ENCODE results near the gene CTR9. TPM values are rescaled to one million over a fixed set of nuclear protein-coding genes. Genes with fewer than 3 reads are reported as not detected.

The CTR9 gene
- total and polyA plus RNA-seq, 9 of the 15 experiments (the other 6 are each of a cell fraction or from before 2014, with no cell fraction given) = 25.4 to 79.3 (median 47.3) TPM

GRCh38 chr11:10807493-10808234 lies 56.6 kb downstream of the CTR9 start (continued):
- TF ChIP-seq PREB (CRISPR knock-in tag; IDR thresholded peaks at IDR 0.05) (no peak), ATF2 (CRISPR knock-in tag; IDR thresholded peaks at IDR 0.05) (no peak), MCM5 (IDR thresholded peaks at IDR 0.05; ENCODE audit: low read depth) (no peak), HIVEP1 (CRISPR knock-in tag; IDR thresholded peaks at IDR 0.05) (0 out of 2 replicates have a peak, but pooled peaks have one; percentile 64), ZC3H4 (CRISPR knock-in tag; IDR thresholded peaks at IDR 0.05; ENCODE audit: borderline replicate concordance) (no peak), NR3C1 (CRISPR knock-in tag; IDR thresholded peaks at IDR 0.05) (no peak), NUFIP1 (IDR thresholded peaks at IDR 0.05; ENCODE audit: partially characterized antibody) (no peak), CAMTA2 (CRISPR knock-in tag; conservative IDR thresholded peaks at IDR 0.05) (no peak), ARID3B (CRISPR knock-in tag; IDR thresholded peaks at IDR 0.05; ENCODE audit: borderline replicate concordance) (no peak), SAFB2 (IDR thresholded peaks at IDR 0.05; ENCODE audit: borderline replicate concordance, low read depth, low read length, severe bottlenecking) (no peak), ZBTB11 (CRISPR knock-in tag; IDR thresholded peaks at IDR 0.05) (no peak), TEAD1 (CRISPR knock-in tag; IDR thresholded peaks at IDR 0.05) (no peak), CEBPB (tag; IDR thresholded peaks at IDR 0.05) (no peak), SAFB (IDR thresholded peaks at IDR 0.05; ENCODE audit: borderline replicate concordance, low read depth, low read length) (peak; percentile 42; the same call in 1 of the 2 replicates), DIDO1 (tag; IDR thresholded peaks at IDR 0.05; ENCODE audit: low read depth) (no peak), CREB1 (IDR thresholded peaks at IDR 0.05) (no peak), CREB1 (CRISPR knock-in tag; IDR thresholded peaks at IDR 0.05) (no peak), SMAD2 (IDR thresholded peaks at IDR 0.05; ENCODE audit: low read depth, low read length) (no peak), ZNF431 (CRISPR knock-in tag; IDR thresholded peaks at IDR 0.05) (0 out of 2 replicates have a peak, but pooled peaks have one; percentile 50), BACH1 (tag; IDR thresholded peaks at IDR 0.05) (no peak; the same call in 1 of the 2 replicates), ZNF165 (CRISPR knock-in tag; IDR thresholded peaks at IDR 0.05; ENCODE audit: borderline replicate concordance) (no peak)
